Rectal smooth muscle tissue (tissue), 1 donor: Measurements from ENCODE around the gene ZMAT1.
"Not testable (repeated sequence)": the region's sequence is repeated elsewhere in the genome, so short reads cannot be mapped to it uniquely, and the experiment has no call there.

ENCODE experiments used
- H3K27ac ChIP-seq: one replicate; pipeline ENCODE4 v1.7.0; 2013; ENCODE audit warnings: low read depth, low read length, inconsistent platforms
- H3K27me3 ChIP-seq: one replicate; pipeline ENCODE4 v1.7.0; 2013; ENCODE audit warnings: low read length; ENCODE audit not compliant: control insufficient read depth, insufficient read depth
- H3K36me3 ChIP-seq: one replicate; pipeline ENCODE4 v1.7.0; 2013; ENCODE audit warnings: low read length; ENCODE audit not compliant: control insufficient read depth, insufficient read depth
- H3K4me1 ChIP-seq: one replicate; pipeline ENCODE4 v1.7.0; 2013; ENCODE audit warnings: low read length; ENCODE audit not compliant: control insufficient read depth, insufficient read depth
- H3K4me3 ChIP-seq: one replicate; pipeline ENCODE4 v1.7.0; 2013; ENCODE audit warnings: low read length
- H3K9ac ChIP-seq: one replicate; pipeline ENCODE4 v1.7.0; 2013; ENCODE audit warnings: low read length

Gene ZMAT1

DNA sequence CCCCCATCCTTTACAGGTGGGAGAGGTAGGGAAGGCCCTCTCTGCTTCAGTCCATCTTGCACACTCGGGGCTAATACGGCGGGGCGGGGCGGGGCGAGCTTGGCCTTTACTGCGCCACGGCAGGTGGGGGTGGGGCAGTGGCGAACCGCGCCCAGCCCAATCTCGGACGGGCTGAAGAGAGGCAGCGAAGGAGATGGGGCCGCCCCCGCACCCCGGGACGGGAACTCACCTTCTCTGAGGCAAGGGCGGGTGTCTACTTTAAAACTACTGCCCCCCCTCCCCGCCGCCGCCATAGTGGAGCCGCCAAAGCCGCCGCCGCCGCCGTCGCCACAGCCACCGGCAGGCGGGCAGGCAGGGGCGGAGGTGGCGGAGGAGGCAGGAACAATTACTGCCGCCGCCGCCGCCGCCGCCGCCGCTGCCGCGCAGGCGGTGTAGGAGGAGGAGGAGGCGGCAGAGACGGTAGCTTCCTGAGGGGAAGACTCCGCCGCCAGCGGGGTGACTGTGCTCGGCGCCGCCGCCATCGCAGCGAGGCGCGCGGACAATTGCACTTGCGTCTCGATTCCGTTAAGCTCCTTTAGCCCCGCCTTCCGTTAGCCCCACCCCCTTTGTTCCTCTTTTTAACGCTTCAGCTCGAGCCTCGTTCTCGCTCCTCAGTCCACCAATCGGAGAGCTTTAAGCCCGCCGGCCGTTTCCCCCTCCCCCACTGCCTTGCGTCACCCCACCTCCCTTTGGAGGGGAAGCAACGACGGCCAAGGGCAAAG is at the start of gene ZMAT1:
TSS of gene ZMAT1 (minus strand) at position 540 of the 761 bp plus-strand sequence. CDS start at position 521, 19 bp downstream.
- H3K4me3 ChIP-seq: peak within 1 kb of the TSS; percentile 55
- no peaks in the 10 kb centered on the region for H3K36me3 ChIP-seq
- H3K9ac ChIP-seq: no peak within 1 kb of the TSS
- peak within 1 kb of the TSS; percentile 91 for H3K27ac ChIP-seq
- no peaks in the 10 kb centered on the region for H3K4me1 ChIP-seq
- no peaks in the 10 kb centered on the region for H3K27me3 ChIP-seq

DNA sequence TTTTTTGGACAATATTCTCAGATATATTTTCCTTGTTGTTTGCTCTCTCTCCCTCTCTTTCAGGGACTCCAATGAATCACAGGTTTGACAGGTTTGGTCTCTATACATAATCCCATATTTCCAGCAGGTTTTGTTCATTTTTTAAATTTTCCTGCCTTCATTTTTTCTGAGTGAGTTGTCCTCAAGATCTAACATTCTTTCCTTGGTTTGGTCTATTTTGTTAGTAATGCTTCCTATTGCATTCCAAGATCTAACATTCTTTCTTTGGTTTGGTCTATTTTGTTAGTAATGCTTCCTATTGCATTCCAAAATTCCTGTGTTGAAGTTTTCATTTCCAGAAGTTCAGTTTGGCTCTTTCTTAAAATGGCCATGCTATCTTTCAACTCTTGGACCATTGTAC is 45.3 kb upstream of the ZMAT1 start:
- H3K27me3 ChIP-seq: no peaks in the 10 kb centered on the region
- no peaks in the 10 kb centered on the region for H3K4me1 ChIP-seq
- H3K36me3 ChIP-seq: no peaks in the 10 kb centered on the region
- H3K27ac ChIP-seq: no peak overlapping the region
- H3K4me3 ChIP-seq: no peak overlapping the region
- no peak overlapping the region for H3K9ac ChIP-seq

DNA sequence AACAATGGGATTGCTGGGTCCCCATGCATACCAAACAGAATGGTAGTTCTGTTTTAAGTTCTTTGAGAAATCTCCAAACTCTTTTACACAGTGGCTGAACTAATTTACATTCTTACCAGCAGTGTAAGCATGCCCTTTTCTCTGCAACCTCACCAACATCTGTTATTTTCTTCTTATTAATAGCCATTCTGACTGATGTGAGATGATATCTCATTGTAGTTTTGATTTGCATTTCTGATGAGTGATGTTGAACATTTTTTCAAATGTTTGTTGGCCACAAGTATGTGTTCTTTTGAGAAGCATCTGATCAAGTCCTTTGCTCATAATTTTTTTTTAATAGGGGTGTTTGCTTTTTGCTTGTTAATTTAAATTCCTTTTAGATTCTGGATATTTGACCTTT is 41.2 kb upstream of the ZMAT1 start:
- H3K27ac ChIP-seq: no peak overlapping the region
- no peak overlapping the region for H3K9ac ChIP-seq
- no peaks in the 10 kb centered on the region for H3K4me1 ChIP-seq
- no peaks in the 10 kb centered on the region for H3K36me3 ChIP-seq
- no peak overlapping the region for H3K4me3 ChIP-seq
- H3K27me3 ChIP-seq: no peaks in the 10 kb centered on the region

DNA sequence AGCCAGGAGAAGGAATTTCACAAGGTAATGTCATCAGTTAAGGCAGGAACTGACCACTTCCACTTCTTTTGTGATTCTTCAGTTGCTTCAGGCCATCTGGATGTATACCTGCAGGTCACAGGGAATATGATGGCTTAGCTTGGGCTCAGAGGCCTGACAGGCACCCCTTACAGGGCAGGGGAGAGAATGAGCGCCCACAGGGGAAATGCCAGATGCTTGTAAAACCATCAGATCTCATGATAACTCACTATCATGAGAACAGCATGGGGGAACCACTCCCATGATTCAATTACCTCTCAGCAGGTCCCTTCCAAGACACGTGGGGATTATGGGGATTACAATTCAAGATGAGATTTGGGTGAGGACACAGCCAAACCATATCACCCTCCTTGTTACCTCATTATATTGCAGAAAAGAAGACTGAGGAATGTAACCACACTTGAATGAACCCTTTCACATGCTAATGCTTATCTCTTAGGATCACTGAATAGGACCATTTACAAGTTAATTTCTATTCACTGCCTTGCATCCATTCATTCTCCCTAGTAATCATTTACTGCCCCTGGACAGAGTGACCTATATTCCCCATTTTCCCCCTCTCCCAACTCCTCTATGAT is 33.2 kb upstream of the ZMAT1 start:
- not testable (repeated sequence) for H3K4me1 ChIP-seq, H3K9ac ChIP-seq, H3K27ac ChIP-seq, H3K36me3 ChIP-seq, H3K4me3 ChIP-seq, H3K27me3 ChIP-seq

DNA sequence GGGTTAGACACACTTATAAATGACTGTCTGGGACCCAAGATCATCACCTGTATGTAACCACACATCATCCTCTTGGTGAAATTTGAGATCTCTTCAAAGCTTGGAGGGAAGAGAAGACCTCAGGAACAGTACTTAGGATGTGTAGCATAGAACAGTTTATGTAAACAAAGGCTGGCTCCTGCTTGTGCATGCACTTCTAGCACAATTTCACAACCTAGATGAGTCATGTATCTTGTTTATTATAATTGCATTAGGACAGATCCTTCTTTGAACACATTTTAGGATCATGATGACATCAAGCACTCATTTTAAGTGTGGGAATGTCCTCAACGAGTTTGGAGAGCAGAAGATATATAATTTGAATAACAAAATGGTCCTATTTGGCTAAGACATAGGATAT is 26.3 kb upstream of the ZMAT1 start:
- Histone ChIP-seq H3K27me3 (no peaks in the 10 kb centered on the region), H3K27ac (no peak overlapping the region), H3K9ac (no peak overlapping the region), H3K36me3 (no peaks in the 10 kb centered on the region), H3K4me1 (no peaks in the 10 kb centered on the region), H3K4me3 (no peak overlapping the region)

DNA sequence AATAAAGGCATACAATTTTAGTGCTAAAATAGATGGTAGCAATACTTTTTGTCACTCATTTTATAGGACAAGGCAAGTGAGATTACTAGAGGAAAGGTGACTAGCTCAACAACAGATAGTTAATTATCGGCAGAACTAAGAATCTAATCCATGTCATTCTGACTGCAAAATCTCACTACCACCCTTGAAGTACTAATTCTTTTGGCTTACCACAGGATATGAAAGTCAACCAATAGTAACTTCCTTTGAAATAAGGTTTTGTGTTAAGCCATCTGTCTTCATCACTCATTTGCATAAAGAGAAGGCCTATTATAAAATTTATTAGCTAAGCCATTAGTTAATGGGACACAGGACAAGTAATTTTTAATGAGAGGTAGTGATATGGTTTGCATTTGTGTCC is 25.3 kb upstream of the ZMAT1 start:
- H3K27me3 ChIP-seq: no peaks in the 10 kb centered on the region
- no peaks in the 10 kb centered on the region for H3K36me3 ChIP-seq
- no peak overlapping the region for H3K27ac ChIP-seq
- no peaks in the 10 kb centered on the region for H3K4me1 ChIP-seq
- no peak overlapping the region for H3K4me3 ChIP-seq
- no peak overlapping the region for H3K9ac ChIP-seq

DNA sequence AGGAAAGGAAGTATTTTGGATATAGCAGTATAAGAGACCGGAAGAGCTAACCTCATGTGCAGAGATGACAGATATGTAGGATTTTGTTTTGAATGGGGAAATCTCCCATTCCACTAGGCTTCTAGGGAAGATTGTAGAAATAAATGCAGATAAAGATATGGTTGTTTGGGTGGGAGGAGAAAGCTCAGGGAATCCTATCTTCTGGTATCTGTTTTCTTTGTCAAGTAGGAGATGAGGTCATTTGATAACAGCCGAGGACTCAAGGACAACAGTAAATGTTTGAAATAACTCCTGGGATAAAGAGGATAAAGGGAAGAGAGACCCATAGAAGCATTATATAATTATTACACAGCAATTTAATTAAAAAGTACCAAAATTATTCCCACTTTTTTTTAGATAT is 24.7 kb upstream of the ZMAT1 start:
- Histone ChIP-seq H3K27me3 (no peaks in the 10 kb centered on the region), H3K9ac (no peak overlapping the region), H3K4me1 (no peaks in the 10 kb centered on the region), H3K36me3 (no peaks in the 10 kb centered on the region), H3K27ac (no peak overlapping the region), H3K4me3 (no peak overlapping the region)

DNA sequence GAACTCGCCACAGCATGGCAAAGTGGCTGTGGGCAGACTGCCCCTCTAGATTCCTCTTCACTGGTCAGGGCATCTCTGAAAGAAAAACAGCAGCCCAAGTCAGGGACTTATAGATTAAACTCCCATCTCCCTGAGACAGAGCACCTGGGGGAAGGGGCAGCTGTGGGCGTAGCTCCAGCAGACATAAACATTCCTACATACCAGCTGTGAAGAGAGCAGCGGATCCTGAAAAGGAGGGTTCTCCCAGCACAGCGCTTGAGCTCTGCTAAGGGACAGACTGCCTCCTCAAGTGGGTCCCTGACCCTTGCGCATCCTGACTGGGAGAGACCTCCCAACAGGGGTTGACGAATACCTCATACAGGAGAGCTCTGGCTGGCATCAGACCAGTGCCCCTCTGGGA is 18.8 kb upstream of the ZMAT1 start:
- H3K27ac ChIP-seq: no peak overlapping the region
- H3K4me1 ChIP-seq: no peaks in the 10 kb centered on the region
- H3K9ac ChIP-seq: no peak overlapping the region
- H3K4me3 ChIP-seq: no peak overlapping the region
- H3K27me3 ChIP-seq: no peaks in the 10 kb centered on the region
- no peaks in the 10 kb centered on the region for H3K36me3 ChIP-seq

DNA sequence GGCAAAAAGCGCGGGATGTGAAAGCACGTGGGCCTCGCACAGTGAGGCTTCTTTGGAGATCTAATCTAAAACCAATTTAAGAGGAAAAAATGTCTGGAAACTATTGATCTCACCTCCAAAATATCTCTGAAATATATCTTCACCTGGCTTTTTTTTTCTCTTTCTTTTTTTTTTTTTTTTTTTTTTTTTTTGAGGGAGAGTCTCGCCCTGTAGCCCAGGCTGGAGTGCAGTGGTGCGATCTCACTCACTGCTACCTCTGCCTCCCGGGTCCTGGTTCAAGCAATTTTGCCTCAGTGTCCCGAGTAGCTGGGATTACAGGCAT is 383 bp upstream of the ZMAT1 start:
- Histone ChIP-seq H3K27me3 (no peaks in the 10 kb centered on the region), H3K9ac (no peak overlapping the region), H3K4me1 (no peaks in the 10 kb centered on the region), H3K27ac (no peak overlapping the region), H3K36me3 (no peaks in the 10 kb centered on the region), H3K4me3 (no peak overlapping the region)

DNA sequence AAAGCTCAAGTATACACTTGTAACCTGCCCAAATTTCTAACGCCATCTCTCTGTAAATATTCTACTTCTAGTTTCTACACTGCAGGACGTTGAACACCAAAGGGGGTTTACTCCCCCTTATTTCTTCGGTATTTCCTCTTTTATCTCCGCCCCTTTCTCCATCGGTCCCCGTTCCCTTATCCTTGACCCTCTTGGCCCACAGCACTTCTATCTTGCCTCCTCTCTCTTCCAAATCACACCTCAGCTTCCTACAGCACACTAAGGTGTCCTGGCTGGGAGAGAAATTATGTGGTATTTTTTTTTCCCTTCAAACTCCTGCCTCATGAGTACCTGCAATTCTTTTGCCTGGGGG is 715 bp downstream of the ZMAT1 start:
- Histone ChIP-seq H3K36me3 (no peaks in the 10 kb centered on the region), H3K27ac (peak overlapping the region; percentile 91), H3K4me3 (peak overlapping the region; percentile 48), H3K4me1 (no peaks in the 10 kb centered on the region), H3K27me3 (no peaks in the 10 kb centered on the region), H3K9ac (no peak overlapping the region)

DNA sequence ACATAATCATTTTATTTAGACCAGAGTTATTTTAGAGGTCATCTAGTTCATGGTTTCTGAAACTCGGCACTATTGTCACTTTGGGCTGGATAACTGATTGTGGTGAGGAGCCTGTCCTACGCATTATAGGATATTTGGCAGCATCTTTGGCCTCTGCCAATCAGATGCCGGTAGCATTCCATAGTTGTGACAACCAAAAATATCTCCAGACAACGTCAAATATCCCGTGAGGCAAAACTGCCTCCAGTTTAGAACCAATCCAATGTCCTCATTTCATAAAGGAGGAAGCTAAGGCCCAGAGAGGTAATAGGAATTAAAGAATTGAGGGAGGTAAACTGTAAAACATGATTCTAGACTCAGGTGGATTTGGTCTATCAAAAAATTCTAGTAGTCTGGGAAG is 6.1 kb downstream of the ZMAT1 start:
- no peak overlapping the region for H3K9ac ChIP-seq
- no peak overlapping the region for H3K4me3 ChIP-seq
- H3K27ac ChIP-seq: no peak overlapping the region
- no peaks in the 10 kb centered on the region for H3K27me3 ChIP-seq
- no peaks in the 10 kb centered on the region for H3K36me3 ChIP-seq
- H3K4me1 ChIP-seq: no peaks in the 10 kb centered on the region

DNA sequence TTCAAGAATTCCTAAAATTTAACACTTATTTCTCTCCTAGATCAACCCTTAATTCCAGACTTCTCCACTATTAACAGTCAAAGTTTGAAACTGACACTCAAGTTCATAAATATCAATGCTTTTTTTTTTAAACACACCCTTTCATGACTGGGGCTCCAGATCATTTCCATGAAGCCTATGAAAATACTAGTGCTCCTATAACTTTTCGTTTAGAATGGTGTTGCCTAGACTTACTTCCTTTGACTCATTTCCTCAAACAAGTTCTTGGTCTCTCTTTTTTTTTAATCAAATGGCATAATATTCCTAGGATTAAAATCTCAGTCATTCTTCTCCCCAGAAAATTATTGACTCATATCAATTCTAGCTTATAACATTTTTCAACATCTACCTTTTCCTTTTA is 13.1 kb downstream of the ZMAT1 start:
- Histone ChIP-seq H3K4me1 (no peaks in the 10 kb centered on the region), H3K9ac (no peak overlapping the region), H3K27me3 (no peaks in the 10 kb centered on the region), H3K27ac (no peak overlapping the region), H3K36me3 (no peaks in the 10 kb centered on the region), H3K4me3 (no peak overlapping the region)

DNA sequence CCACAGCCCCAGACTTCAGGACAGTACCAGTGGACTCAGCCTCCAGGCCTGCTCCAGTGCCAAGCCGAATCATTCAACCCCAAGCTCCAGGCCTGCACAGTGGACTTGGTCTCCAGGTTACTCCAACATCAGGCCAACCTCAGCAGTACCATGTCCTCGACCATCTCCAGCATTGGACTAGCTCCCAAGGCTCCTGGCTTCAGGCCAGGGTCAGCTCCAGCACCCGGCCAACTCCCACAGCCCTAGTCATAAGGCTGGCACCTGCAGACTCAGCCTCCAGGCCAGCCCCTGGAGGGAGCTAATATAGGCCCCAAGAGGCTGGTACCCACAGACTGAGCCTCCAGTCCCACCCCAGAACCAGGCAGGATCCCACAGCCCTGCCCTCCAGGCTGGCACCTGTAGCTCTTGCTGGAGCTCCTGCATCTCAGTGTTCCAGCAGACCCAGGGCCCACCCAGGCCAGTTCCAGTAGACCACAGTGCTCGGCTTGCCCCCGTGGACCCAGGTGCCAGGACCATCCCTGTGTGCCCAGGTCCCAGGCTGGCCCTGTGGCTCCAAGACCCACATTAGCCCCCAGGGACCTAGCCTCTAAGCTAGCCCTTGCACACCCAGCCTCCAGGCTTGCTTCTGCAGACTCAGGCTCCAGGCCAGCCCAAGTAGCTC is 25.6 kb downstream of the ZMAT1 start:
- H3K4me1 ChIP-seq: no peaks in the 10 kb centered on the region
- no peak overlapping the region for H3K9ac ChIP-seq
- no peaks in the 10 kb centered on the region for H3K27me3 ChIP-seq
- no peak overlapping the region for H3K27ac ChIP-seq
- no peaks in the 10 kb centered on the region for H3K36me3 ChIP-seq
- no peak overlapping the region for H3K4me3 ChIP-seq
